ENCODE measurements around the gene TAL2. TPM values are rescaled to one million over a fixed set of nuclear protein-coding genes. Genes with fewer than 3 reads are reported as not detected.

The TAL2 gene
- total RNA-seq, 1 donor from 2014 or later: 0.38 TPM

- Mint-ChIP-seq H3K36me3 (ENCODE audit: low read depth) (peaks cover 1% of the 10 kb centered on the region), H3K4me1 (no peaks in the 10 kb centered on the region), H3K27ac (no peak overlapping the region), H3K27me3 (no peaks in the 10 kb centered on the region), H3K4me3 (no peak overlapping the region), H3K9me3 (no peaks in the 10 kb centered on the region)
- no peak for TF ChIP-seq CTCF (IDR thresholded peaks at IDR 0.05)
- ChIA-PET CTCF (interaction anchor here (1.5 kb wide), 1 partner anchor 39 kb away, joined by 4 read pairs; no protein-coding TSS in a partner anchor), POLR2A (no interaction called here)
- intact Hi-C loops (cut with micrococcal nuclease): no loop called here
- no peak for DNase-seq
- no peak for ATAC-seq (ENCODE audit: low read depth)
Observed at GRCh38 chr9:105647595-105648349, 14.5 kb upstream of the TAL2 start.

DNA sequence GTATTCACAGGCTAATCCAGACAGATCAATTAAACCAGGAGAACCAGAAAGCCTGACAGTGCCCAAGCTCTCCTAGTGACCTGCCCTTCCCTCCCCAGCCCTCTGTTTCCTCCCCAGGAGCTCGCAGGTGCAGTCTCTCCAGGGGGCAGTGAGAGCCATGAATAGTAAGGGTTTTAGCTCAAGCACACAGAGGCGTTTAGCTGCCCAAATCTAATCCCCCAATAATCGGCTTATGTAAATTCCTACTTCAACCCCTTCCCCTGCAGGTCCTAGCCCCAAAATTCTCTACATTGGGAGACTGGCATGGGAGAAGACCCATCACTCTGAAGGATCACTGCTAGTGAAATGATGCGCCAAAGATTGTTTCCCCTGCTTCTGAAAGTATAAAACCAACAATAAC lies 10.5 kb upstream of the TAL2 start:
- no peak for ATAC-seq (ENCODE audit: low read depth)
- H3K4me1 Mint-ChIP-seq: peaks cover 7% of the 10 kb centered on the region
- H3K9me3 Mint-ChIP-seq: no peaks in the 10 kb centered on the region
- H3K36me3 Mint-ChIP-seq (ENCODE audit: low read depth): no peaks in the 10 kb centered on the region
- ChIA-PET POLR2A (no interaction called here), CTCF (interaction anchor here (0.9 to 1.4 kb wide), 2 partner anchors 13 to 67 kb away, joined by 3 to 6 read pairs; no protein-coding TSS in a partner anchor)
- DNase-seq: no peak
- H3K4me3 Mint-ChIP-seq: no peak overlapping the region
- H3K27ac Mint-ChIP-seq: no peak overlapping the region
- peaks cover 4% of the 10 kb centered on the region for H3K27me3 Mint-ChIP-seq
- intact Hi-C loops (cut with micrococcal nuclease): no loop called here
- no peak for TF ChIP-seq CTCF (IDR thresholded peaks at IDR 0.05)

DNA sequence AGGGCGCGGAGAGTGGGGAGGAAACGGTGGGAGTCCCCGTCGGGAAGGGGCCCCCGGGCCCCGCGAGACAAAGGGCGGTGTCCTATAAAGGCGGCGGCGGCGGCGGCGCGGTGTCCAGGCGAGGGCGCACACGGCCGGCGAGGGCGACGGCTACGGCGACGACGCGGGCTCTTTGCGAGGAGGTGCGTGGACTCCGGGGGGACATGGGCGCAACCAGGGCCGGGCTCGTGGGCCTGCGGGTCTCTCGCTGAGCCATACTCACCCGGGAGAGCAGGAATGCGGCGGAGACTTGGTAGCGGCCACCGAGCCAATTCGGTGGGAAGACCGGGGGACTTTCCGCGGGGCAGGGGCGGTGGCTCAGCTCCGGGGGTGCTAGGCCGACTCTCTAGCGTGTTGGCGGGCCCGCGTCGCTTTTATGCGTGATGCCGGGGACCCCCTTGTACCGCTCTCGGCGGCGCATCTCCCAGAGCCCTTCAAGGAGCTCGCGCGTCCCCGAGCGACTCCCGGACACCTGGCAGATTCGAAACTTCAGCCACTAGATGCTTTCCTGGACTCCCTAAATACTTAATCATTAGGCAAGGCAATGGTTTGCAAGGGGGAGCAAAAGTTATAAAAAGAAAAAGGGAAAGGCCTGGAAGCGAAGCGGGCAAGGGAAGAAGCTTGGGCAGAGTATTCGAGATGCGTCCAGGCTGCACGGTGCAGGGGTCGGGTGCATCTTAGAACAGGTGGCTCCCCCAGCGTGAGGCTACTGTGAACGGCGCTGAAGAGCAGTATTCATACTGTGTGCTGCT lies 5.9 kb upstream of the TAL2 start:
- ATAC-seq (ENCODE audit: low read depth): peak; percentile 72
- H3K36me3 Mint-ChIP-seq (ENCODE audit: low read depth): no peaks in the 10 kb centered on the region
- intact Hi-C loops (cut with micrococcal nuclease): loop anchor here (1.0 to 5.0 kb wide), 4 partner anchors 37 to 269 kb away; no protein-coding TSS in a partner anchor
- peak overlapping the region; percentile 87 for H3K4me3 Mint-ChIP-seq
- H3K27me3 Mint-ChIP-seq: peaks cover 17% of the 10 kb centered on the region
- no peak overlapping the region for H3K27ac Mint-ChIP-seq
- peak; percentile 31 for DNase-seq
- no peak for TF ChIP-seq CTCF (IDR thresholded peaks at IDR 0.05)
- ChIA-PET CTCF (interaction anchor here (1.1 to 2.2 kb wide), 4 partner anchors 34 to 64 kb away, joined by 3 to 12 read pairs (median 4); no protein-coding TSS in a partner anchor), POLR2A (interaction anchor here (2.0 kb wide), 1 partner anchor 38 kb away, joined by 4 read pairs; the partner anchor contains the start of gene TMEM38B)
- H3K9me3 Mint-ChIP-seq: no peaks in the 10 kb centered on the region
- H3K4me1 Mint-ChIP-seq: peaks cover 18% of the 10 kb centered on the region

- no peak for DNase-seq
- no peak overlapping the region for H3K4me3 Mint-ChIP-seq
- no peaks in the 10 kb centered on the region for H3K36me3 Mint-ChIP-seq (ENCODE audit: low read depth)
Observed at GRCh38 chr9:105658351-105658750, 3.9 kb upstream of the TAL2 start.

More at GRCh38 chr9:105658351-105658750, 3.9 kb upstream of the TAL2 start:
- TF ChIP-seq CTCF (IDR thresholded peaks at IDR 0.05): no peak
- ATAC-seq (ENCODE audit: low read depth): no peak
- POLR2A ChIA-PET: no interaction called here
- Mint-ChIP-seq H3K27ac (no peak overlapping the region), H3K4me1 (peaks cover 36% of the 10 kb centered on the region), H3K9me3 (no peaks in the 10 kb centered on the region), H3K27me3 (peaks cover 17% of the 10 kb centered on the region)
- CTCF ChIA-PET: interaction anchor here (2.2 kb wide), 1 partner anchor 60 kb away, joined by 12 read pairs; no protein-coding TSS in a partner anchor
- intact Hi-C loops (cut with micrococcal nuclease): loop anchor here (5.0 kb wide), 2 partner anchors 224 to 271 kb away; no protein-coding TSS in a partner anchor
